NCI-H1694 (cell line): ENCODE results near the gene PIEZO1.
A peak's percentile ranks its signal among the peaks of the same experiment; 100 is the strongest.

ENCODE experiments used
- DNase-seq: peaks from one replicate; lab custom pipeline; 2025; lab: John Stamatoyannopoulos, UW

Gene PIEZO1

DNA sequence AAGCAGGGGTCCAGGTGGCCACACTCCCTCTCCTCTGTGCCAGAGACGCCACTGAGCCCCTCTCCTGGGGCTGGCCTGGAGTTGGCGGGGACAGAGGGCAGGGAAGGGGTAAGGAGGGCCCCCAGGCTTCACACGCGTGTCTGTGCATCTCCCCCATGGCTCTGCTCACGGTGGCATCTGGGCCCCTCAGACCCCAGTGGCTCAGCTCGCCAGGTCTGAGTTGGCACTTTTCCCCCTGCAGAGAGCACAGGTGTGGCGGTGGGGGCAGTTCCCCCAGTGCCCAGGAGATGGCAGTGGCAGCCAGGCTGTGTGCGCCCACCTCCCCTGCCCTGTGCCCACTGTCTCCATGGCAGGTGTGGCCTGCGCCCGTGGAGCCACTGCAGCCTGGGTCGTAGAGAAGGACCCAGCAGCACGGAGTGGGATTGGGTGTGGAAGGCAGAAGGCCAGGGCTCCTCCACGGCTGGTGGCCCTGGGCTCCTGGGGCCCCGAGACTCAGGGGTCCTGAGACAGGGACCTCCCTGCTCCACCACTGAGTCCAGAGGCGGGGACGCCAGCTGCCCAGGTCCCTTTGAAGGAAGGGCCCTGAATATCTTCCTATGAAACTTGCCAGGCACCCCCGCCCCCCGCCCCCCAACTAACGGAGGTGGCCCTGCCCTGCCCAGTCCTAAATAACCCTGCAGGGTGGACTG is 31.0 kb upstream of the PIEZO1 start:
- DNase-seq, result peak; percentile 20

DNA sequence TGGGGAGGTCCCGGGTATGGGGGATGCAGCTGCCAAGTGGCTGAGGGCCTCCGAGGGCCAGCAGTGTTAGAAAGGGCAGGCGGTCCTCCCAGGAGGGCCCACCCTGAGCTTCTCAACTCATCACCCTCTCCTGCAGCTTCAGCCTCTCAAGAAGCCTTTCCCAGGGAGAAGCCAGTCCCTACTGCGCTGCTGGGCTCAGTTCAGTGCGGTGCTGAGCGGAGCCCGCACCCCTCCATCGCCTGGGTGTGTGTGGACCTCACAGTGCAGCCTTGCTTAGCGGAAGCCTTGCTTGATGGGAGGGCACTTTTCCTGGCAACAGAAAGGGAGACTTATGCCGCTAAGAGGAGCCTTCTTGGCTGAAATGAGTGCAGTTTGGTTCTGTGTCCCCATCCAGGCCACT is 30.2 kb upstream of the PIEZO1 start:
- no peak for DNase-seq

DNA sequence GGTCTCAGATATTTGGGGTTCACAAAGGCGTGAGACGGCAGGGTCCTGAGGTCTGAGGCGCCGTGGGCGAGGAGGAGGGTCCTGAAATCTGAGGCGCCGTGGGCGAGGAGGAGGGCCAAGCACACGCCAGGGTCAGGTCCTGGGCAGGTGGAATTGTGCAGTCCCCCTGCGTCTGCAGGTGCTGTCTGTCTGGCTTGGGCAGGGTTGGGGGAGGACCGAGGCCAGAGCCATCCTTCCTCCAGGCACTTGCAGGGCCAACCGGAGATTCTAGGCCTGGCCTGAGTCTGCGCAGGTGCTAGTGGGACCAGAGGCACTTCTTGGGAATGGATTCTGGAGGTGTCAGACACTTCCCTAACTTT is 29.1 kb upstream of the PIEZO1 start:
- DNase-seq, result no peak

DNA sequence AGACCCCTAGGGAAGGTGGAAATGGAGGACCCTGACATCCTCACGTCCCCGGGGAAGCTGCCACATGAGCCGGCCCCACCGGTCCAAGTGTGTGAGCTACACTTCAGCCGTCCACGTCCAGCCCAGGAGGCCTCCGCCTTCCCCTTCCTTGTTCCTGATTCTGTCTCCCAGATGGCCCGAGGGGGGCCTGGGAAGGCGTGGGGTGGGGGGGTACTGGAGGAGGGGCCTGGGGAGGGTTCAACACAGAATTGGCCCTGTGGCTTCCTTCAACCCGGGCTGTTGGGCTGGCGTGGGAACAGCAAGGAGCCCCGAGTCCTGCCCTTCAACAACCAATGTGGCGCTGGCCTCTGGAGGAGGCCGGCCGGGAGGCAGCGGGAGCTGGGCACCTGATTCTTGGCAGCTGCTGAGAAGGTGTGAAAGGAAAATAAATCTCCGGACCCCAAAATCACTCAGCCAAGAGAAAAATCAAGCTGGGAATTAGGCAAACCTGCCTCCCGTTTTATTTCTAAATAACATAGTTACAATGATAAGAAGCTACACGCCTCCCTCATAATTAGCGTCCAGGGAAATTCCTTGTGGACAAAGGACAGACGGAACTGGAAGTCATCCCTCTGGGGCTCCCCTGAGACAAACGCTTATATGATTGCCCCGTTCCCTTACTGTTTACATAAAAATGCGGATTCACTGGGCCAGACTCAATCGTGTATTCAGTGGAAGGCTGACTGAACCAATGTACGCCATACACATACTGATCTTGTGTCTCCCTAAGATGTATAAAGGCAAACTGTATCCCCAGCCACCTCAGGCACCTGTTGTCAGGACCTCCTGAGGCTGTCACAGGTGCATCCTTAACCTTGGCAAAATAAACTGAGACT is 28.5 kb upstream of the PIEZO1 start:
- DNase-seq, result no peak

DNA sequence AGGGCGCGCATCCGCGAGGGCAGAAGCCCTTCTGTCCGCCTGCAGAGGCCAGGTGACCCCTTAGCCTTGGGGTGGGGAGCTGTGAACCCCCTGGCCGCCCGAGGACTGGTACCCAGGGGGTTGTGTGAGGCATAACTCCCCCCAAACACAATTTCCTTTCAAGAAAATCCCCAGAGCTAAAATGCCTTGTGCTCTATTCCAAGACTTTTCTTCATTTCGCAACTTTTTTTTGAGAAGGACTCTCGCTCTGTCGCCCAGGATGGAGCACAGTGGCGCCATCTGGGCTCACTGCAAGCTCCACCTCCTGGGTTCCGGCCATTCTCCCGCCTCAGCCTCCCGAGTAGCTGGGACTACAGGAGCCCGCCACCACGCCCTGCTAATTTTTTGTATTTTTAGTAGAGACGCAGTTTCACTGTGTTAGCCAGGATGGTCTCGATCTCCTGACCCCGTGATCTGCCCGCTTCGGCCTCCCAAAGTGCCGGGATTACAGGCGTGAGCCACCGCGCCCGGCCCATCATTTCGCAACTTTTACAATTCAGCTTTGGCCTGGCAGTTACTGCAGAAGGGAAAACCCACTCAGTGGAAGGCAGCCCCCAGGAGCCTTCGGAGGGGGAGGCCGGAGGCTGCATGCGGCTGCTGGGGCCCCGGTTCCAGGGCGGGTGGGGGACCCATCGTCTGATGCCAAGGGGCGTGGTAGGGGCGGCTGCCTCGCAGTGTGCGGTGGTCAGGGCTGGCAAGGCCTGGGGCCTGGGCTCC is 27.7 kb upstream of the PIEZO1 start:
- no peak for DNase-seq

DNA sequence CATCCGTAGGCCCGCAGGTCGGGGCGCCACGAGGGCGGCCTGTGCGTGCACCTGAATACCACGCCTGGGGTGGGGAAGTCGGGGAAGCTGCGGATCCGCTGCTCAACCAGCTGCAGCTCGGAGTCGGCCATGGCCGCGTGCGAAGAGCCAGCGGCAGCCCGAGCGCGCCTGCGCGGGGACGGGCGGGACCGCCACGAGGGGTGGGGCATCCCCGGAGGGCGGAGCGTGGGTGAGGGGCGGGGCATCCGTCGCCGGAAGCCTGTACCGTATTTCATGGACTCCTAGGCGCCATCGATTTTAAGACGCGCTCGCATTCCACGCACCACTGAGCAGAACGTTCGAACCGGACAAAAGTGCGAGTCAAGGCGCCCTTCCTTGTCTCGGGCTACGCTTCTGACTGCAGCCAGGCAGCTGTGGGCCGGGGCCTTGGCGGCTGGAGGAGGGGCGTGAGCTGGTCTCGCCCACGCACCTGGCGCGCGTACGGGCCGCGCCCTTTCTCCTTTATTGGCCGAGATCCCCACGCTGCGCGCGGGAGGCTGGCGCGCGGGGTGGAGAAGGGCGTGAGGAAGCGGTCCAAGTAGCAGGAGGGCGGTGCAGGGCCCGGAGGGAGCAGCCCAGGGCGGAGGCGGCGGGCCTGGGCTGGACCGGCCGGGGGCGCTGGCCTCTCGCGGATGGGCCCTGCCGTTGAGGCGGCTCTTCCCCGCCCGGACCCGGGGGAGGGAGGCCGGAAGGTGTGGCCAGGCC is 26.9 kb upstream of the PIEZO1 start, which contains the start of gene APRT:
Gene APRT (minus strand): TSS at position 160 of the 744 bp plus-strand sequence. CDS start 29 bp downstream, at position 131.
- peak; percentile 61 for DNase-seq

DNA sequence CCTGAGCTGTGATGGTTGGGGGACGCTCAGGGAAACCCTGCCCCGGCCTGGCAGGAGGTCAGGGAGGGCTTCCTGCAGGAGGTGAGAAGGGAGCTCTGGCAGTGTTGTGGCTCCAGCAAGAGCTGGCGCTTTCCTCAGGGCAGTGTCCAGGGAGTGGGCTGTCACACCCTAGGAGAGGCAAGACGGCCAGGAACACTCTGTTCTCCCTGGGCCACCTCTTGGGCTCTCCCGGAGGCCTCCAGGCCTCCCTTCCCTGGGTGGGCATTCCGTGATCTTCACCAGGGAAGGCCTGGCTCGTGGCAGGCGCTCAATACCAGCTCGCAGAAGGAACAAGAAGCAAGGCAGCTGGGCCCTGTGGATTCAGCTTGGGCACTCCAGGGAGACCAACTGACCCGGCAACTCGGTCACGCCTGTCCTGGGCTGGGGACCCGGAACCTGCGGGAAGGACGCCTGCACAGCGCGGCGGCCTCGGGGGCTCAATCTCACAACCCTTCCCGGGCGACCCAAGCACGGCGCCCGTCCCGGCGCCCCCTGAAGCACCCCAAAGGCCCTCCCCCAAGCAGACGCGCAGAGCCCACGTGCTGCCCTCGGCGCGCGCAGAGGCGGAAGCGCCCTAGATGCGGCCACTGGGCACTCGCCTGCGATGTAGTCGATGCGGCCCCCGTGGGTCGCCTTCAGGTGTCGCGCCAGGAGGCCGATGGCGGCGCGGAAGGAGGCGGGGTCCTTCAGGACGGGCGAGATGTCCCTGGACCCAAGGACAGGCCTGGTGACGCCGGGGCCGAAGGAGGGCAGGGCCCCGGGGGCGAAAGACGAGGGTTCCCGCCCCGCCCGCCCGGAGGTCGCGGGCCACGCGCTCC is 26.1 kb upstream of the PIEZO1 start:
- DNase-seq, result peak; percentile 43

DNA sequence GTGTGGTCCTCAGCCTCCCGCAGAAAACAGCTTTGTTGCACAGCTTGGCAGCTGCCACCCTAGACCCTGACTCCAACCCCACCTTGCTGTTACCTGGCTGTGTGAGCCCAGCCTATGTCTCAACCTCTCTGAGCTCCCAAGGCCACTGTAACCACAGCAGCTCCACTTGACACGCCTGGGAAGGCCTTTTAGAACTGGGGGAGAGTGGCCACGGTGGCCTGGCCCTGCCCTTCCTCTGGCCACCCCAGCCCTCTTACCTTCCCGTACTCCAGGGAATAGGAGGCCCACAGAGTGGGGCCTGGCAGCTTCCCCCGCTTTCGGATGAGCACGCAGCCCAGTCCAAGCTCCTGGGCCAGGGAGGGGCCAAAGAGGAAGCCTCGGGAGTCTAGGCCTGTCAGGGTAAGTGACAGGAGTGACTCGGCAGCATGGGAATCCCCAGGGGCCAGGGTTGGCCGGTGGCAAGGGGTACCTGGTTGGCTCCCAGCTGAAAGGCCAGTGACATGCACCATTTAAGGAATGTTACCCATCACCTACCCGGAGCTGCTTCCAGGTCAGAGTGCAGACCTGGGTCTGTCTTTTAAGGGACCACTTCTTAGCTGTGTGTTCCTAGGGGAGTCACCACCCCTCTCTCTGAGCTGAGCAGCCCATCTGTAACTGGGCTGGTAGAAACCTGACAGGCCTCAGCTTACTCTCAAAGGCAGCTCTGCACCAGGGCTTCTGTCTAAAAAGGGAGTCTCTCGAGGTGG is 25.3 kb upstream of the PIEZO1 start:
- DNase-seq, result no peak

DNA sequence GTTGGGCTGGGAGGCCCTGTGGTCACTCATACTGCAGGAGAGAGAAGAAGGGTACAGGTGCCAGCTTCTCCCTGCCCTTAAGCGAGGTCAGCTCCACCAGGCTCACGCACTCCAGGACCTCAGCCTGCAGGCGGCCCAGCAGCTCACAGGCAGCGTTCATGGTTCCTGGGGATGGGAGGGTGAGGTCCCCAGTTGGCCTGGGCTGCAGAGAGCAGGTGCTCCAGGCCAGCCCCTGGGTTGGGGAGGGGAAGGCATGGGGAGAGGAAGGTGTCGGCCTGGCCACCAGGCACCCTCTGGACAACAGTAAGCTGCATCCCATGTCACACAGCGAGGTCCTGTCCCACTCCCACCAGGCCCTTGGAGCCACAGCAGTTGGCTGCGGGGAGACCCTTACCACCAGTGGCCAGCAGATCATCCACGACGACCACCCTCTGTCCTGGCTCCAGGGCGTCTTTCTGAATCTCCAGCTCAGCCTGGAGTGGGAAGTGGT is 24.7 kb upstream of the PIEZO1 start:
- DNase-seq, result no peak

DNA sequence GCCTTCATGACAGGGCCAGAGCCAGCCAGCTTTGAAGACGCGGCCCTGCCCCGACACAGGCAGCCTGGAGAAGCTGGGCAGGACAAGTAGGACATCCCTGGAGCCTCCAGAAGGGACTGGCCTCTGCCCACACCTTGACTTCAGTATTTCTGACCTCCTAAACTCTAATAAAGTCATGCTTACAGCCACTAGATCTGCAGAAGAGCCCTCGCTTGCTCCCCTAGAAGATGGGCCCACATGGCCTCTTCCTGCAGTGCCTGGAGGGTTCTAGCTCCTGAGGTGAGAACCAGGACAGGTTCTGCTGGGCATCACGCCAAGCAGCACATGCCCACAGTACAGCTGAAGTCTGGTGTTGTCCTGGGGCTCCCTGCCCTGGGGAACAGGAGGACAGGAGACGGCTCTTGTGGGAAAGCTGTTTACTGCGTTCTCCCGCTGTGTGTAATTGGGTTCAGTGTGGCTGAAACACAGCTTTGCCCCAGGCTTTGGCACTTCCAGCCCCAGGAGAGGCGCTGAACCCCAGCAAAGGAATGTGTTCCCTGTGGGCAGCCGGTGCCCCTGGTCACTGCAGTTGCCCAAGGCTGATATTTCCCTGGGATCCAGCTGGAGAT is 24.2 kb upstream of the PIEZO1 start:
- no peak for DNase-seq

DNA sequence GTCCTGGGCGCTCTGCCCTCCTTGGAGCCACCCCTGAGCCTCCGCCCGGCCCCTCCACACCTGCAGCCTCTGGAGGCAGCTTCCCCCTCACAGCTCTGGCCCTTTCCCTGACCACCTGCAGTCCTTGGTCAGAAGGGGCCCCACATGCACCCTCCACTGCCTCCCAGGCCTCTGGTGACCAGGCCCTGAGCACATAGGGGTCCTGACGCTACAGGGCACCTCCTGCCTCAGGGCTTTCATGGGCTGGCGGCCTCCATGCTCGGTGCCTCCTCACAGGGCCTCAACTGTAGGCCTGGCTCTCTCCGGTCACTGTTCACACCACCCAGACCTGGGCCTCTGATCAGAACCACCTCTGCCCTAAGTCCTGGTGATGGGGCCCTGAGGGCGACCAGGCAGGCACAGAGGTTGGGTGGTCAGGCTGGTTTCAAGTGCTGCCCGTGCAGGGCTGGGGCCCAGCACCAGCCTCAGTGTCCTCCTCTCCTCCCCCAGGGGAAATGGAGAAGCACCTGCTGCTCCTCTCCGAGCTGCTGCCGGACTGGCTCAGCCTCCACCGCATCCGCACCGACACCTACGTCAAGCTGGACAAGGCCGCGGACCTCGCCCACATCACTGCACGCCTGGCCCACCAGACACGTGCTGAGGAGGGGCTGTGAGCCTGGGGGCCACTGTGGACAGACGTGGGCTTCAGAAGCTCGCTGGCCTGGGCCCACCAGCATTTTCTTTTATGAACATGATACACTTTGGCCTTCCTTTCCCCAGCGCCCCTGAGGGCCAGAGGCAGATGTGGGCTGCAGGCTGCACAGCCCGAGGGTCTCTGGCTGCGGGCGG is 22.8 kb upstream of the PIEZO1 start:
- no peak for DNase-seq

DNA sequence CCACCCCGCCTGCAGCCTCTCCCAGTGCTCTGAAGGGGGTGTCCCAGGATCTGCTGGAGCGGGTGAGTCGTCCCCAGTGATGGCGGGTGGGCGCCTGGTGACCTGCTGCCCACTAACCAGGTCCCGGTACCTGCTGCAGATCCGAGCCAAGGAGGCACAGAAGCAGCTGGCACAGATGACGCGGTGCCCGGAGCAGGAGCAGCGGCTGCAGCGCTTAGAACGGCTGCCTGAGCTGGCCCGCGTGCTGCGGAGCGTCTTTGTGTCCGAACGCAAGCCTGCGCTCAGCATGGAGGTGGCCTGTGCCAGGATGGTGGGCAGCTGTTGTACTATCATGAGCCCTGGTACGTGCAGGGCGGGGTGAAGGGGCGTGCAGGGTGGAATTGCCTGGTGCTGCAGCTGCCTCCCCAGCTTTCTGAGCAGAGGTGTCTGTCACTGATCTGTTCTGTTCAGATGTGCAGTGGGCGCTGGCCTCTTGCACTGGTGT is 22.2 kb upstream of the PIEZO1 start:
- DNase-seq, result no peak

DNA sequence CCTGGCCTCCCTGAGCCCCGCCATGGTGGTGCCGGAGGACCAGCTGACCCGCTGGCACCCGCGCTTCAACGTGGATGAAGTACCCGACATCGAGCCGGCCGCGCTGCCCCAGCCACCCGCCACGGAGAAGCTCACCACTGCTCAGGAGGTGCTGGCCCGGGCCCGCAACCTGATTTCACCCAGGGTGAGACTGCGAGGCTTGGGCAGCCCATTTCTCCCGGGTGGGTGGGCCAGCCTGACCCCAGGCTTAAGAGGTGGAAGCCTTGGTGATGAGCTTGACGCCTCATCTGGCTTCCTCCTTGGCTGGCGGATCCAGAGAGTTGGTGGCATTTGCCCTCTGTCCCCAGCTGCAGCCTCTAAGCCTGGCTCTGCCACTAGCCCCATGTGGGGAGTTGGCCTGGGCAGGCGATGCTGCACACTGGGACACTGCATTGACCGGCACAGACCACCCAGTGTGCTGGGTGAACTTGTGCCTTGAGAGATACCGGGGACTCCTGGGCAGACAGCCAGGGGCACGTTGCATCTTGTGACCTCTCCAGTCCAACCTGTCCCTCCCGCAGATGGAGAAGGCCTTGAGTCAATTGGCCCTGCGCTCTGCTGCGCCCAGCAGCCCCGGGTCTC is 21.6 kb upstream of the PIEZO1 start:
- DNase-seq, result no peak

DNA sequence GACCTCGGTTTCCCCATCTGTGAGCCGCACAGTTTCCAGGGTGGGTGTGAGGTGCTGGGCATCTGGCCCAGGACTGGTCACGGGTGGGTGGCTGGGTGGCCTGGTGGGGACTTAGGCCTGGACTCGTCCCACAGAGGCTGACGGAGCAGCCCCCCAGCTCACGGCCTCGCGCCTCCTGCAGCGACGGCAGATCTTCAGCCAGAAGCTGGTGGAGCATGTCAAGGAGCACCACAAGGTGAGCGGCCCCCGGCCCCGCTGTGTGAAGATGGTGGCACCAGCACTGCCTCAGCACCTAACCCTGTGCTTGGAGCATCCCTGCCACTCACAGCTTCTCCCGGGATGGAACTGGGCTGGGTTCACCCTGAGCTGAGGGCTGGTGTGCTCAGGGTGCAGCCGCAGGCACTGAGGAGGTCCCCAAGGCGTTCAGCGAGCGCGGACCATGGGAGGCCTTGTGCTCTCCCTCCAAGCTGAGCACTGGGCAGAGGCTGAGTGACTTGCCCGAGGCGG is 20.9 kb upstream of the PIEZO1 start:
- DNase-seq, result no peak

DNA sequence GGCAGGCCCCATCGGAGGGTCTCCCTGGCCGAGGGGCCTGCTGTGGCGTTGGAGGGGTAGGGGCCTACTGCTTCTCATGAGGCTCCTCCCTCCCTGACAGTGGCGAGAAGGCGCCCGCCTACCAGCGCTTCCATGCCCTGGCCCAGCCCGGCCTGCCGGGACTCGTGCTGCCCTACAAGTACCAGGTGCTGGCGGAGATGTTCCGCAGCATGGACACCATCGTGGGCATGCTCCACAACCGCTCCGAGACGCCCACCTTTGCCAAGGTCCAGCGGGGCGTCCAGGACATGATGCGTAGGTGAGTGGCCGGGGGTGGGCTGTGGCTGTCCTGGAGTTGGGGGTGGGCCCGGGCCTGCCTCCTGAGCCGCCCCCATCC is 20.3 kb upstream of the PIEZO1 start:
- DNase-seq, result no peak

DNA sequence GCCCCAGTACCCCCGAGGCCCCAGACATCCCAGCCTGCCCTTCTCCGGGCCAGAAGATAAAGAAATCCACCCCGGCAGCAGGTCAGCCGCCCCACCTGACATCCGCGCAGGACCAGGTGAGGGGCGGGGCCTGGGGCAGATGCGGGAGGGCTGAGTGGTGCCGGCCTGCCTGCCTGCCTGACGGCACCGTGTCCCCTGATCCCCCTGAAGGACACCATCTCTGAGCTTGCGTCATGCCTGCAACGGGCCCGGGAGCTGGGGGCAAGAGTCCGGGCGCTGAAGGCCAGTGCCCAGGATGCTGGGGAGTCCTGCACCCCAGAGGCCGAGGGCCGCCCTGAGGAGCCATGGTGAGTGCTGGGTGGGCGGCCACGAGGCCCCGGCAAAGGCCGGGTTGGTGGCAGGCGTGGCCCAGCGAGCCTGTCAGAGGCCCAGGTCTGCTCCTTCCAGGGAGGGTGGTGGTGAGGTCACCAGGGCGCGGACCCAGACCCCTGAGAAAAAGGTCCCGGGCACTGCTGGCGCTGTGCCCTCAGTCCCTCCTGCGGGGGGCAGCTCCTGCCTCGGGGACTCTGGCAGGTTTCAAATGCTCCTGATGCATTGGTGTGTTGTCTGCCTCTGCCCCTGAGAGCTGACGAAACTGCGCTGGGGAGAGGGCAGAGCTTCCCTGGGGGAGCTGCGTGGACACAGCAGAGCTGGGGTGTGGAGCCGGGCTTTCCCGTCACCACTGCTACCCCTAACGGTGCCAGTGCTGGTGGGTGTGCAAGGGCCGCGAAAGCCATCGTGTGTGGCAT is 19.7 kb upstream of the PIEZO1 start:
- no peak for DNase-seq

DNA sequence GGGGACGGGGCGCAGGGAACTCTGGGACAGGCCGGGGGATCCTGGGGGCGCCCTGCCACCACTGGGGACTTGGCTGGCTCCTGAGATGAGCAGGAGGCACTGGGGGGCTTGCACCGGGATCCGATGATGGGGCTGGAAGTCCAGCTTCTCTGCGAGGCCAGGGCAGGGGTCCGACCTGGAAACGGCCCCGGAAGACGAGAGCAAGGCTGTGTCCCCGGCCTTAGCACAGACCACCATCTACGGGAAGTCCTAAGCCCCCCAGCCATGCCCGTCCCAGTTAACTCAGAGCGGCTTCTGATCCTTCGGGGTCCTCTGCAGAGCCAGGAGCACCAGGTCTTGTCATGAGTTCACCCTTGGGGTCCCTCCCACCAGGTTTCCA is 19.1 kb upstream of the PIEZO1 start:
- DNase-seq, result no peak
